ENCODE measurements around the gene EXD3.
"Not testable (repeated sequence)": the region's sequence is repeated elsewhere in the genome, so short reads cannot be mapped to it uniquely, and the experiment has no call there.

EXD3 gene

DNA sequence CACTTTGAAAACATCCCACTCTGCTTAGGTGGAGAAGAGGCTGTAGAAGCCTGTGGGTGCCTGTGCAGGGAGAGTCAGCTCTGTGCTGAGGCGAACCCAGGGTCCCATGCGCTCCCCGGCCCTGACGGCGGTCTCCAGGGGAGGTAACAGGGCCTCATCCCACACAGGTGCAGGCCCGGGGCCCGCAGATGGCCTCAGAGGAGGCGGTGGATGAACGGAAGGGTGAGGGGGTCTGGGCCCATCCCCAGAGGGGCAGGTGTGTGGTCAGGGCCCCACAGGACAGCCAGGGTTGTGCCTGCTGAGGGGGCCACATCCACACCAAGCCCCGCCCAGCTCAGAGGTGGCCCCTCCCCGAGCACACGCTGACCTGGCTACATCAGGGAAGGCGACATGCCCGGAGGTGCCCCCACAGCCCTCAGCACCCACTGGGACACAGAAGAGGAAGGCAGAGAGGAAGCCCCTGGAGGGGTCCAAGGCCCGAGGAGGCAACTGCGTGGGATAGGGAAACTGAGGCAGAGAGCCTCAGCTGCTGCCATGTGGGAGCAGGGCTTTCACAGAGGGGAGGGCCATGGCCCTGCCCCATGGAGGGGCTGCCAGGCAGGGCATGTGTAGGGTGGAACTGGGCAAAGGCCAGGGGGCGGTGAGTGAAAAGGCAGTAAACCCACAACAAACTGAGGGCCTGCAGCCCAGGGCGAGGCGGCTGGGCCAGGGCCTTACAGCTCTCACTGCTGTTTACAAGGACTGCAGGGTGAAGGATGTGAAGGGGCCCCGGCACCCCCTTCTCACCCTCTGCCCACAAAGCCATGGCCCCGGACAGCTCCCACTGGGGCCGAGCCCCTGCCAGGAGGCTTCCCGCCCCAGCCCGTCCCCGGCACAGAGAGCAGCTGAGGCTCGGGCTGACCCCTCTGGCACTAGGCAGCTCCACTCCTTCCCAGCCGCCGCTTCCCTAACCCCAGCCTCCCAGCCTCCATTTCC is 29.5 kb downstream of the EXD3 start:
- Histone ChIP-seq H3K4me3 (ENCODE audit: low read length) (no peak overlapping the region), H3K36me3 (ENCODE audit: insufficient read depth, low read length) (no peaks in the 10 kb centered on the region), H3K4me1 (ENCODE audit: insufficient read depth, low read length) (no peaks in the 10 kb centered on the region), H3K27ac (ENCODE audit: low read depth, low read length) (no peak overlapping the region), H3K27me3 (ENCODE audit: insufficient read depth, low read length) (no peaks in the 10 kb centered on the region), H3K9me3 (ENCODE audit: insufficient read depth, low read depth, low read length) (no peaks in the 10 kb centered on the region), H3K9ac (ENCODE audit: low read depth, low read length) (no peak overlapping the region)
- 94% methylated on average over 28 of the region's 28 CpGs for whole genome bisulfite sequencing

DNA sequence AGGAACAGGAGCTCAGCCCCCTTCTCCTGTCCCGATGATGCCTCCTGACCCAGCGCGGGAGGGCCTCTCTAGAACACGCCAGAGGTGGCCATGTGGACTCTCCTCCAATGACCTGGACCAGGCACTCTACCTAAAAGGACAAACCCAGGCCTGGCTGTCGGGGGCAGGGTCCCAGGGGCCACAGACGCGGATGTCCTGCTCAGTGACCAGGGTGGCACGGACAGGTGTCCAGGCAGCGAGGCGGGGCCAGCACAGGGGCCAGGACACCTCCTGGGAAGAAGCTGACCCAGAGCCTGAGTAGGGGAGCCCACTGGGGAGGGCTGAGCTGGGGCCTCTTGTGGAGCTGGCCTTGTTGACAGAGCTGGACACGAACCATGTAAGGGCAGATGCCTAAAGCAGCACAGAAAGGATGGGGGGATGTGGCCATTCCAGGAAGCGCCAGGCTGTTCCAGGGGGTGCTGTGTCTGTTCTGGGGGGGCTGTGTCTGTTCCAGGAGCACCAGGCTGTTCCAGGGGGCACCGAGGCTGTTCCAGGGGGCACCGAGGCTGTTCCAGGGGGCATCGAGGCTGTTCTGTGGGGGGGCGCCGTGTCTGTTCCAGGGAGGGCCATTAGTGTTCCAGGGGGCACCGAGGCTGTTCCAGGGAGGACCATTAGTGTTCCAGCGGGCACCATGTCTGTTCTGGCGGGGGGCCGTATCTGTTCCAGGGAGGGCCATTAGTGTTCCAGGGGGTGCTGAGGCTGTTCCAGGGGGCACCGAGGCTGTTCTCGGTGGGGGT is 30.5 kb downstream of the EXD3 start:
- H3K36me3 ChIP-seq (ENCODE audit: insufficient read depth, low read length), result no peaks in the 10 kb centered on the region
- WGBS, result 94% methylated on average over 23 of the region's 23 CpGs
- no peaks in the 10 kb centered on the region for H3K27me3 ChIP-seq (ENCODE audit: insufficient read depth, low read length)
- H3K9me3 ChIP-seq (ENCODE audit: insufficient read depth, low read depth, low read length), result no peaks in the 10 kb centered on the region
- no peak overlapping the region for H3K9ac ChIP-seq (ENCODE audit: low read depth, low read length)
- no peak overlapping the region for H3K27ac ChIP-seq (ENCODE audit: low read depth, low read length)
- no peak overlapping the region for H3K4me3 ChIP-seq (ENCODE audit: low read length)
- no peaks in the 10 kb centered on the region for H3K4me1 ChIP-seq (ENCODE audit: insufficient read depth, low read length)

DNA sequence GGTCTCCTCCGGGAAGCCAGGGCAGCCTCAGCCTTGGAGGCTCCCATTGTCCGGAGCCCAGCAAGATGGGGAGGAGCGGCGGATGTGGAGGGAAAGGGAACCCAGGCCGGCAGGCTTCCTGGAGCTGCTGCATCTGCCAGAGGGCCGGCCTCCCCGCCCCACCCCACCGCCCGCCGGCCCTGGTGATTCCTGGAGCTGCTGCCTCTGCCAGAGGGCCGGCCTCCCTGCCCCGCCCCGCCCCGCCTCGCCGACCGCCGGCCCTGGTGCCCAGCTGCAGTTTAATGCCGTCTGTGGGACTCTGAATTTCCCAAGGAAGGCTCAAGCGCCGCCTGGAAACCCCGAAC is 31.6 kb downstream of the EXD3 start:
- no peaks in the 10 kb centered on the region for H3K27me3 ChIP-seq (ENCODE audit: insufficient read depth, low read length)
- WGBS, result 82% methylated on average over 22 of the region's 22 CpGs
- H3K27ac ChIP-seq (ENCODE audit: low read depth, low read length), result no peak overlapping the region
- H3K9me3 ChIP-seq (ENCODE audit: insufficient read depth, low read depth, low read length), result no peaks in the 10 kb centered on the region
- H3K4me3 ChIP-seq (ENCODE audit: low read length), result no peak overlapping the region
- no peak overlapping the region for H3K9ac ChIP-seq (ENCODE audit: low read depth, low read length)
- H3K4me1 ChIP-seq (ENCODE audit: insufficient read depth, low read length), result no peaks in the 10 kb centered on the region
- no peaks in the 10 kb centered on the region for H3K36me3 ChIP-seq (ENCODE audit: insufficient read depth, low read length)

- no peak overlapping the region for H3K4me3 ChIP-seq (ENCODE audit: low read length)
- H3K27ac ChIP-seq (ENCODE audit: low read depth, low read length), result no peak overlapping the region
- no peaks in the 10 kb centered on the region for H3K4me1 ChIP-seq (ENCODE audit: insufficient read depth, low read length)
- no peaks in the 10 kb centered on the region for H3K27me3 ChIP-seq (ENCODE audit: insufficient read depth, low read length)
- no peaks in the 10 kb centered on the region for H3K9me3 ChIP-seq (ENCODE audit: insufficient read depth, low read depth, low read length)
- H3K9ac ChIP-seq (ENCODE audit: low read depth, low read length), result no peak overlapping the region
- H3K36me3 ChIP-seq (ENCODE audit: insufficient read depth, low read length), result no peaks in the 10 kb centered on the region
- WGBS, result 93% methylated on average over 42 of the region's 42 CpGs
These were observed 32.2 kb downstream of the EXD3 start for GRCh38 chr9:137390553-137391410.

DNA sequence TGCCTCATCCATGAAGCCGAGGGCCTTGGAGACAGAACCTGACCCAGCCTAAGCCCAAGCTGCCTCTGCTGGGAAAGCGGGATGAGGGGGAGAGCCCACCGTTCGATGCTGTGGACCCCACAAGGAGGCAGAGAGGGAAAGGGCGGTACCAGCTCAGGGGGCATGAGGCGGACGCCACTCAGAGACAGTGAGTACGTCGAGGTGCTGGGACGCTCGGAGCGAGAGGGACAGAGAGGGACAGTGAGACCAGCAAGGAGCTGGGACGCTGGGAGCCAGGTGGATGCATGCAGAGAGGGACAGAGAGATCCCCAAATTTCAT is 33.6 kb downstream of the EXD3 start:
- H3K36me3 ChIP-seq (ENCODE audit: insufficient read depth, low read length), result no peaks in the 10 kb centered on the region
- no peaks in the 10 kb centered on the region for H3K27me3 ChIP-seq (ENCODE audit: insufficient read depth, low read length)
- no peaks in the 10 kb centered on the region for H3K4me1 ChIP-seq (ENCODE audit: insufficient read depth, low read length)
- H3K4me3 ChIP-seq (ENCODE audit: low read length), result no peak overlapping the region
- 93% methylated on average over 13 of the region's 13 CpGs for WGBS
- no peak overlapping the region for H3K27ac ChIP-seq (ENCODE audit: low read depth, low read length)
- no peaks in the 10 kb centered on the region for H3K9me3 ChIP-seq (ENCODE audit: insufficient read depth, low read depth, low read length)
- H3K9ac ChIP-seq (ENCODE audit: low read depth, low read length), result no peak overlapping the region

DNA sequence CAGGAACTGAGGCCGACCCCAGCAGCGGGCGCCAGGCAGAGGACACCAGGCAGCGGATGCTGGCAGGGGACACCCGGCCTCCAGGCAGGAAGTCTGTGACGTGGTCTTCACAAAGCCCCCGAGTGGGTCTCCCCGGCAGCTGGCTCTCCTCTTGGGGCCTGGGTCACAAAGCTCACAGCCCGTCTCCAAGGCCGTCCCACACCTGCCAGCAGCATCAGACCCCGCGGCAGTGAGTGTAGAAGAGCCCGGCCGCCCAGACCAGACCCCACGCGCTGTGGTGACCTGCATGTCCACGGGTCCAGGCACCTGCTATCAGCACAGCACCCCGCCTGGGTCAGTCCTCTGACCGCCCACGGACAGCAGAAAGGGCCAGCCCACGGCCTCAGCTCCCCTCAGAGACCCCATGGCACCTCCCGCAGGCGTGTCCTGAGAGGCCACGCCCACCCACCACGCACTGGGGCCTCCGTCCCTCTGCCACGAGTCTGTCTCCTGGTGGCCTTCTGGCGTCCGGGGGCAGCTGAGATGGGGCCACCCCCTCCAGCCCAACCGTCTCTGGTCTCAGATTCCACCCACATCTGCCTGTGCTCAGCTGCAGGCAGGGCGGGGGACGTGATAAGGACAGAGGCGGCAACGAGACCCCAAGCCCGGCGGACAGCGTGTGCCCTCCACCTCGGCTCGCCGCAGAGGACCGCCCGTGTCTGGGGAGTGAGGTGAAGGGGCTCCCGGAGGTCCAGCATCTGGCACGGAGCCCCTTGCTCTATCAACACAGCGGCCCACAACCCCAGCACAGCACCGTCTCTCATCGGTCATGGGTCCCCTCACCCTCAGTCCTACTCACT is 34.2 kb downstream of the EXD3 start:
- H3K27me3 ChIP-seq (ENCODE audit: insufficient read depth, low read length), result no peaks in the 10 kb centered on the region
- 88% methylated on average over 47 of the region's 47 CpGs for WGBS
- H3K27ac ChIP-seq (ENCODE audit: low read depth, low read length), result no peak overlapping the region
- H3K9ac ChIP-seq (ENCODE audit: low read depth, low read length), result no peak overlapping the region
- H3K4me3 ChIP-seq (ENCODE audit: low read length), result no peak overlapping the region
- H3K4me1 ChIP-seq (ENCODE audit: insufficient read depth, low read length), result no peaks in the 10 kb centered on the region
- H3K9me3 ChIP-seq (ENCODE audit: insufficient read depth, low read depth, low read length), result no peaks in the 10 kb centered on the region
- H3K36me3 ChIP-seq (ENCODE audit: insufficient read depth, low read length), result no peaks in the 10 kb centered on the region

DNA sequence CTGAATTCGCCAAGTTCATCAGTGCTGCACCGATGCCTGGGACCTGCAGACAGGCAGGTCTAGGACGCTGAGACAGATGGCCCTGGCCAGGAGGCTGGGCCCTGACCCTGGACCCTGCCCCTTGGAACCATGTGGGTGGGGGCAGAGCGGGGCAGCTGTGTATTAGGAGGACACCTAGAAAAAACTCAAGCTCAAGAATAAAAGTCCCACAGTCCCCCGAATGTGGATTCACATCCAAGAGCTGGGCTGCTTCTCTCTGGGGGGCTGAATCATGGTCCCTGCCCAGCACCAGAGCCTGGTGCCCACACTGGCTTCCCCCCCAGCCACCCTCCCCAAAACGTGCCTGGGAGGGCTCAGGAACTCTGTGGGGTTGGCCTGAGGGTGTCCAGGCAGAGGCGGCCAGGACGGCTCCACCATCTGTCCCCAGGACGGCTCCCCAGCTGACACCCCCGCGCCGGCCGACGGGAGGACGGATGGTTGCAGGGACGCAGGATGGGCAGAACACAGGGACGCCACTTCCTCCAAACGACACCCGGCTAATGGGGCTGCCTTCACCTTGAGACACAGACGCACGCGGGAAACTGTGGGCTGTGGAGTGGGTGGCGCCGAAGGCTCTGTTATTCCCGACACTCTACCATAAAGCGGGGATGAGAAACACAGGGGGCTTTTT is 34.9 kb downstream of the EXD3 start:
- no peaks in the 10 kb centered on the region for H3K27me3 ChIP-seq (ENCODE audit: insufficient read depth, low read length)
- H3K9ac ChIP-seq (ENCODE audit: low read depth, low read length), result no peak overlapping the region
- no peaks in the 10 kb centered on the region for H3K9me3 ChIP-seq (ENCODE audit: insufficient read depth, low read depth, low read length)
- H3K36me3 ChIP-seq (ENCODE audit: insufficient read depth, low read length), result no peaks in the 10 kb centered on the region
- H3K27ac ChIP-seq (ENCODE audit: low read depth, low read length), result no peak overlapping the region
- no peak overlapping the region for H3K4me3 ChIP-seq (ENCODE audit: low read length)
- 94% methylated on average over 26 of the region's 26 CpGs for WGBS
- no peaks in the 10 kb centered on the region for H3K4me1 ChIP-seq (ENCODE audit: insufficient read depth, low read length)

DNA sequence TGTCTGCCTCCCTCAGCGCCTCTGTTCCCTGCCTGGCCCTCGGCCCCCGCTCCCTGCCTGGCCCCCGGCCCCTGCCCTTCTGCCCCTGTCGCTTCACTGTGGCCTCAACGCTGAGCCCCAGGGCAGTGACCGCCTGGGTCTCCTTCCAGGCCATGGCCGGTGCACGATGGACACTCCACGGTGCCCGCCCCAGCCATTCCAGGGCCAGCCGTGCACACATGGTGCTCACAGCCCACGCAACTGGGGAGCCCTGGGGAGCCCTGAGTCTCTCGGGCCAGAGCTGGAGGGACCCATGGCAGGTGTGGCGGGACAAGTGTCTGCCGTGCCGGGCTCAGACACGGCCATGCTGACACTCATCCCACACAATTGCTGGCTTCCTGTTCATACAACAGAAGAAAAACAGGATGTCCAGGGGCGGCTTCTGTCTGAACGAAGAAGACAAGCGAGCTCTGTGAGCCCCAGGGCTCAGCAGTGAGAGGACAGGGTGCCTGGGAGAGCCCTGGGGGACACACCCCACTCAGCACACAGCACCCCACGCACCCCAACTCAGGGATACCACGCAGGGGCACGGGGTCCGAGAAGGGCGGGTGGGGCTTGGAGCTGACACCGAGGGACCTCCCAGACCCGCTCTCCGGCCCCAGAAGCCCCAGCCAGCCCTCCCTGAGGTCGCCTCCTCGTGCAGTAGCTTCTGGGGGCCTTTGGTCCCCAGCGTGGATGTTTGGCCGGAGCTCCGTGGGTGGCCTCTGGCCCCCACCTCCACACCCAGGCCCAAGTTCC is 35.7 kb downstream of the EXD3 start:
- Histone ChIP-seq H3K36me3 (ENCODE audit: insufficient read depth, low read length) (no peaks in the 10 kb centered on the region), H3K27me3 (ENCODE audit: insufficient read depth, low read length) (no peaks in the 10 kb centered on the region), H3K9ac (ENCODE audit: low read depth, low read length) (no peak overlapping the region), H3K4me1 (ENCODE audit: insufficient read depth, low read length) (no peaks in the 10 kb centered on the region), H3K4me3 (ENCODE audit: low read length) (no peak overlapping the region), H3K9me3 (ENCODE audit: insufficient read depth, low read depth, low read length) (no peaks in the 10 kb centered on the region), H3K27ac (ENCODE audit: low read depth, low read length) (no peak overlapping the region)
- WGBS, result 91% methylated on average over 34 of the region's 34 CpGs

DNA sequence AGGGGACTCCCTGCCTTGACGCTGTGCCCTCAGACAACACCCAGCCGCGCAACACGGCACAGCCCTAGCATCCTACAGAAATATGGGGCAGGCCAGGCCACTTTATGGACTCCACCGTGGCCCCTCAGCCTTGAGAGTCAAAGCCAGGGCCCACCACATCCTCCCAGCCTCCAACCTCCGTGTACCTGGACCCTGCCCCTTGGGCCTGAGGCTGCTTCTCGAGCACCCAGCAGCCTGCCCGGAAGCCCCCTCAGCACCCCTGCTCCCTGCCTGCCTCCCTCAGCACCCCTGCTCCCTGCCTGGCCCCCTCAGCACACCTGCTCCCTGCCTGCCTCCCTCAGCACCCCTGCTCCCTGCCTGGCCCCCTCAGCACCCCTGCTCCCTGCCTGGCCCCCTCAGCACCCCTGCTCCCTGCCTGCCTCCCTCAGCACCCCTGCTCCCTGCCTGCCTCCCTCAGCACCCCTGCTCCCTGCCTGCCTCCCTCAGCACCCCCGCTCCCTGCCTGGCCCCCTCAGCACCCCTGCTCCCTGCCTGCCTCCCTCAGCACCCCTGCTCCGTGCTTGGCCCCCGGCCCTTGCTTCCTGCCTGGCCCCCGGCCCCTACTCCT is 36.4 kb downstream of the EXD3 start:
- not testable (repeated sequence) for H3K27ac ChIP-seq (ENCODE audit: low read depth, low read length); H3K36me3 ChIP-seq (ENCODE audit: insufficient read depth, low read length)
- WGBS, result 83% methylated on average over 12 of the region's 12 CpGs

More for the DNA sequence above, 36.4 kb downstream of the EXD3 start:
- H3K27me3 ChIP-seq (ENCODE audit: insufficient read depth, low read length); H3K4me1 ChIP-seq (ENCODE audit: insufficient read depth, low read length); H3K4me3 ChIP-seq (ENCODE audit: low read length); H3K9ac ChIP-seq (ENCODE audit: low read depth, low read length); H3K9me3 ChIP-seq (ENCODE audit: insufficient read depth, low read depth, low read length): not testable (repeated sequence)
